K562 (cell line): ENCODE data around the gene ANO1. TPM values are rescaled to one million over a fixed set of nuclear protein-coding genes. Genes with fewer than 3 reads are reported as not detected.

Experiments
- ATAC-seq: fragments of 200-7000 bp; cut with Tn5 transposase; 3 replicates; pipeline ENCODE4 v1.9.1; 2020; ENCODE audit warnings: moderate library complexity
- BruUV-seq: library from RNA; stranded (reverse); fragments of 400-500 nt; replicated peaks from 2 replicates; lab custom pipeline; 2021; lab: Mats Ljungman, UMichigan
- CTCF ChIA-PET: fragments of 300-600 bp; formaldehyde crosslinking; extraction: SDS; loops from one replicate; lab custom pipeline; 2021; ENCODE audit warnings: low intra/inter-chr PET ratio; lab: Yijun Ruan, JAX
- POLR2A ChIA-PET: fragments of 300-600, 350-650 bp; sonication (Branson Sonifier 250); formaldehyde crosslinking; extraction: SDS; loops from one replicate; lab custom pipeline; 2021; ENCODE audit warnings: antibody characterized with exemption, inconsistent platforms; lab: Yijun Ruan, JAX
- DNase-seq, 4 experiments: peaks; one replicate each; pipeline versions ENCODE4 v3.0.0 to v3.0.0-alpha.2; 2011 to 2018; ENCODE audit warnings: low spot score in 3 of 4, mixed read lengths in 3 of 4; ENCODE audit errors: extremely low read depth in 1 of 4
- FAIRE-seq: peaks from 2 replicates; lab custom pipeline; 2011; peaks lifted over from hg19 to GRCh38; lab: Jason Lieb, UNC
- H2AFZ ChIP-seq: 2 replicates; pipeline ENCODE4 v1.6.0; 2011; ENCODE audit warnings: low read depth, low read length, control low read depth, inconsistent platforms
- H3K27ac ChIP-seq: fragments of 200-600 bp; 3 replicates; pipeline ENCODE4 v1.8.0; 2011; ENCODE audit warnings: low read depth, mild to moderate bottlenecking, control low read depth, inconsistent platforms, low read length, moderate library complexity, mixed read lengths; ENCODE audit errors: extremely low read depth
- H3K27me3 ChIP-seq, 2 experiments: fragments of 300-600 bp in 1 of 2; 2 replicates in 1 of 2; 3 replicates in 1 of 2; pipeline versions ENCODE4 v1.6.0 to v1.8.0; 2011; ENCODE audit warnings: inconsistent platforms in 2 of 2, low read length in 2 of 2, mild to moderate bottlenecking in 1 of 2, mixed read lengths in 1 of 2, moderate library complexity in 1 of 2; ENCODE audit not compliant: control insufficient read depth in 2 of 2, insufficient read depth in 2 of 2
- H3K36me3 ChIP-seq: fragments of 300-600 bp; 3 replicates; pipeline ENCODE4 v1.8.0; 2011; ENCODE audit warnings: mild to moderate bottlenecking, low read length, inconsistent platforms; ENCODE audit not compliant: control insufficient read depth, insufficient read depth
- H3K4me1 ChIP-seq, 2 experiments: fragments of 200-600 bp in 1 of 2; replicated peaks in 1 of 2; 2 replicates in 1 of 2; 3 replicates in 1 of 2; pipeline versions ENCODE4 v1.5.1 to v1.8.0; 2011; ENCODE audit warnings: inconsistent platforms in 2 of 2, low read length in 2 of 2, mild to moderate bottlenecking in 1 of 2, mixed read lengths in 1 of 2, moderate library complexity in 1 of 2; ENCODE audit not compliant: control insufficient read depth in 2 of 2, insufficient read depth in 2 of 2
- H3K4me2 ChIP-seq: 2 replicates; pipeline ENCODE4 v1.6.1; 2011; ENCODE audit warnings: low read length, control low read depth, inconsistent platforms, mixed read lengths; ENCODE audit not compliant: insufficient read depth
- H3K4me3 ChIP-seq: fragments of 200-600 bp; sonication (generic), shearing (Covaris generic); 2 replicates; pipeline ENCODE4 v1.5.1; 2016; ENCODE audit warnings: control low read depth, inconsistent platforms
- H3K79me2 ChIP-seq: fragments of 200-600 bp; 3 replicates; pipeline ENCODE4 v1.8.0; 2011; ENCODE audit warnings: low read length, inconsistent platforms; ENCODE audit not compliant: control insufficient read depth, insufficient read depth
- H3K9ac ChIP-seq, 2 experiments: 2 replicates each; pipeline versions ENCODE4 v1.6.0 to v1.6.1; 2011; ENCODE audit warnings: low read depth in 2 of 2, low read length in 2 of 2, control low read depth in 1 of 2, inconsistent platforms in 1 of 2, mild to moderate bottlenecking in 1 of 2, mixed read lengths in 1 of 2; ENCODE audit not compliant: insufficient read depth in 1 of 2
- H3K9me1 ChIP-seq: one replicate; pipeline ENCODE4 v1.6.0; 2011; ENCODE audit warnings: inconsistent platforms, mild to moderate bottlenecking, low read length, moderate library complexity; ENCODE audit not compliant: control insufficient read depth, insufficient read depth
- H3K9me3 ChIP-seq: replicated peaks from 2 replicates; pipeline ENCODE4 v1.5.1; 2011; ENCODE audit warnings: low read depth, low read length, inconsistent platforms; ENCODE audit not compliant: control insufficient read depth, insufficient read depth
- H4K20me1 ChIP-seq: replicated peaks from 2 replicates; pipeline ENCODE4 v1.6.1; 2011; ENCODE audit warnings: low read length, inconsistent platforms, mixed read lengths; ENCODE audit not compliant: control insufficient read depth, insufficient read depth
- FOXK1 ChIP-seq: sonication (generic); formaldehyde crosslinking; IDR thresholded peaks from 2 replicates; pipeline ENCODE4 v1.8.0; 2022; ENCODE audit warnings: missing genetic modification reagents, mild to moderate bottlenecking, borderline replicate concordance
- HMGN3 ChIP-seq: IDR thresholded peaks from 2 replicates; pipeline ENCODE4 v1.6.1; 2011; ENCODE audit warnings: borderline replicate concordance, low read depth, mild to moderate bottlenecking, mixed read lengths, low read length; ENCODE audit not compliant: insufficient read length; ENCODE audit errors: extremely low read depth
- NCOA6 ChIP-seq: fragments of 450-650 bp; IDR thresholded peaks from 2 replicates; pipeline ENCODE4 v1.6.1; 2017; ENCODE audit warnings: mild to moderate bottlenecking
- ZNF140 ChIP-seq: fragments of 250-450 bp; sonication (Bioruptor Pico); IDR thresholded peaks from 2 replicates; pipeline ENCODE4 v1.8.0; 2021; ENCODE audit warnings: moderate library complexity, mild to moderate bottlenecking, inconsistent platforms
- WGBS: fragments of 100-300 bp; shearing (Covaris generic); methylation state at CpG from one replicate; pipeline ENCODE4 v1.1.6; 2016; ENCODE audit warnings: low coverage, mixed read lengths; ENCODE audit not compliant: insufficient coverage; ENCODE audit errors: missing lambda C conversion rate; 5-methylcytosine and 5-hydroxymethylcytosine counted together
- in situ Hi-C: fragments of 300-500 bp; cut with MboI; formaldehyde crosslinking; loops from 4 replicates; pipeline ENCODE4 v1.15.0; 2018; ENCODE audit warnings: inconsistent platforms, mixed read lengths
- intact Hi-C: fragments of 100-400 bp; cut with micrococcal nuclease; formaldehyde crosslinking; loops from 2 replicates; pipeline ENCODE4 v1.14.2; 2022
- polyA plus RNA-seq, 8 experiments: library from polyadenylated mRNA; depleted of rRNA in 4 of 8; stranded (reverse) in 5 of 8; unstranded in 3 of 8; fragments of >200 nt; fragmentation: Nextera tagmentation in 2 of 8; fragmentation: Illumina TruSeq in 1 of 8; extraction: Ambion mirVana in 2 of 8; extraction: Trizol in 1 of 8; gene quantifications; 2 replicates each; pipeline versions ENCODE4 v1.2.1 to v1.2.3, GENCODE V29; 2011 to 2014; ENCODE audit warnings: inconsistent platforms in 1 of 8, missing spikeins in 1 of 8
- total RNA-seq, 7 experiments: library from RNA; depleted of rRNA in 6 of 7; stranded (reverse); fragments of >200 nt in 6 of 7; fragmentation: Illumina TruSeq in 2 of 7; extraction: Trizol in 2 of 7; gene quantifications; 2 replicates each; pipeline versions ENCODE4 v1.2.1 to v1.2.3, GENCODE V29; 2011 to 2021; ENCODE audit warnings: low replicate concordance in 1 of 7

Gene ANO1
- total and polyA plus RNA-seq, 9 of the 15 experiments (the other 6 are each of a cell fraction or from before 2014, with no cell fraction given): not detected

DNA sequence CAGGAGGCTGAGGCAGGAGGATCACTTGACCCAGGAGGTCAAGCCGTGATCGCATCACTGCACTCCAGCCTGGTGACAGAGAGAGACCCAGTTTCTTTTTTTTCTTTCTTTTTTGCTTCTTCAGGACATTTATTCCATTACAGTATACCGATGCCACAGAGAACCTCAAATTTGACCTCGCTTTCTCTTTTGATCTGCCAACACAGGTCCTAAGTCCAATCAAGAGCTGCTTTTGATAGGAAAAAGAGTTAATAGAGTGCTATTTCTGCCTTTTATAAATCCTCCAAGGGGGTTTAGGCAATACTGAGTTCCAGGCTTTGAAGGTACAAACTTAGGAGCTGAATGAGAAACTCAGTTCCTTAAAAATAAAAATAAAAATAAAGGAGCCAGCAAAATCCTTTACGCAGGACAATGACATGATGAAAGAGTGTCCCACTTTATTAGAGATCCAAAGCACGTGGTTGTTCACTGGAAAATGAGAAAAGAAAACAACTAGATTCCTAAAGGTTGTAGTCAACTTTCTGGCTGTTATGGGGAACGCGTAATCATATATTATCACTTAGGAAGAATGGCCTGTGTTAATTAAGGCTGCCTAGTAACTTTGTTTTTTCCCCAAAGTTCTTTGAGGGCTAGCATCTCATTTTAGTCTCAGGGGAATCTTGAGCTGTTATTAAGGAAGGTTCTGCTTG lies 152.2 kb downstream of the ANO1 start:
- in situ Hi-C loops (no loop called here), intact Hi-C loops (no loop called here)
- no peak for FAIRE-seq

More for the DNA sequence above, 152.2 kb downstream of the ANO1 start:
- TF ChIP-seq ZNF140 (CRISPR knock-in tag) (no peak), FOXK1 (CRISPR knock-in tag) (no peak), NCOA6 (no peak), HMGN3 (no peak)
- DNase-seq: no peak
- peaks cover 0 to 5% of the 10 kb centered on the region in 2 experiments; a peak in 2 of 5 replicates for H3K27me3 ChIP-seq
- WGBS: 71% methylated on average over 6 of the region's 8 CpGs
- no peak overlapping the region for H3K4me3 ChIP-seq
- no peak overlapping the region for H3K9ac ChIP-seq
- H3K36me3 ChIP-seq: no peaks in the 10 kb centered on the region
- H3K79me2 ChIP-seq: no peaks in the 10 kb centered on the region
- H3K27ac ChIP-seq: no peak overlapping the region
- no TSS peak for BruUV-seq
- H4K20me1 ChIP-seq: 0 out of 2 replicates have a peak, but pooled peaks cover 6% of the 10 kb centered on the region
- H3K9me1 ChIP-seq: no peaks in the 10 kb centered on the region
- no peak overlapping the region for H2AFZ ChIP-seq
- H3K4me1 ChIP-seq: peaks cover 4 to 7% of the 10 kb centered on the region in 2 experiments; a peak in 3 of 5 replicates
- no peak for ATAC-seq
- ChIA-PET CTCF (no interaction called here), POLR2A (interaction anchor here (0.6 kb wide), 1 partner anchor 16 kb away, joined by 3 read pairs; no protein-coding TSS in a partner anchor)
- H3K9me3 ChIP-seq: no peaks in the 10 kb centered on the region
- no peak overlapping the region for H3K4me2 ChIP-seq
